Nephron (organoid): Measurements from ENCODE around the gene LYVE1.

Source experiments
- H3K27ac Mint-ChIP-seq, 3 experiments: 2 replicates each; pipeline ENCODE4 v1.8.0; 2020; ENCODE audit warnings: mixed read lengths in 3 of 3, mild to moderate bottlenecking in 2 of 3, moderate library complexity in 1 of 3
- H3K27me3 Mint-ChIP-seq: 2 replicates; pipeline ENCODE4 v1.8.0; 2021; ENCODE audit warnings: low read depth, mild to moderate bottlenecking, moderate library complexity, mixed read lengths
- H3K36me3 Mint-ChIP-seq: 2 replicates; pipeline ENCODE4 v1.8.0; 2020; ENCODE audit warnings: low read depth, mixed read lengths
- H3K4me1 Mint-ChIP-seq: 2 replicates; pipeline ENCODE4 v1.8.0; 2020; ENCODE audit warnings: mixed read lengths
- H3K4me3 Mint-ChIP-seq, 3 experiments: 2 replicates each; pipeline ENCODE4 v1.8.0; 2020; ENCODE audit warnings: mild to moderate bottlenecking in 3 of 3, mixed read lengths in 3 of 3, moderate library complexity in 2 of 3
- H3K9me3 Mint-ChIP-seq: 2 replicates; pipeline ENCODE4 v1.8.0; 2020; ENCODE audit warnings: mixed read lengths
- TF ChIP-seq, protein P1 (sequence below), 3 experiments: fragments of 200-600 bp; sonication (generic); IDR thresholded peaks; one replicate each; pipeline ENCODE4 v1.5.0; 2021; ENCODE audit warnings: antibody characterized with exemption in 3 of 3; ENCODE audit not compliant: unreplicated experiment in 3 of 3

Gene LYVE1

GRCh38 chr11:10603721-10604297 lies 35.3 kb upstream of the LYVE1 start:
- Mint-ChIP-seq H3K27me3 (no peaks in the 10 kb centered on the region), H3K4me1 (peaks cover 54% of the 10 kb centered on the region), H3K4me3 (no peak overlapping the region), H3K9me3 (no peaks in the 10 kb centered on the region), H3K27ac (no peak overlapping the region), H3K36me3 (peaks cover 16% of the 10 kb centered on the region)
- TF ChIP-seq, protein P1, sequence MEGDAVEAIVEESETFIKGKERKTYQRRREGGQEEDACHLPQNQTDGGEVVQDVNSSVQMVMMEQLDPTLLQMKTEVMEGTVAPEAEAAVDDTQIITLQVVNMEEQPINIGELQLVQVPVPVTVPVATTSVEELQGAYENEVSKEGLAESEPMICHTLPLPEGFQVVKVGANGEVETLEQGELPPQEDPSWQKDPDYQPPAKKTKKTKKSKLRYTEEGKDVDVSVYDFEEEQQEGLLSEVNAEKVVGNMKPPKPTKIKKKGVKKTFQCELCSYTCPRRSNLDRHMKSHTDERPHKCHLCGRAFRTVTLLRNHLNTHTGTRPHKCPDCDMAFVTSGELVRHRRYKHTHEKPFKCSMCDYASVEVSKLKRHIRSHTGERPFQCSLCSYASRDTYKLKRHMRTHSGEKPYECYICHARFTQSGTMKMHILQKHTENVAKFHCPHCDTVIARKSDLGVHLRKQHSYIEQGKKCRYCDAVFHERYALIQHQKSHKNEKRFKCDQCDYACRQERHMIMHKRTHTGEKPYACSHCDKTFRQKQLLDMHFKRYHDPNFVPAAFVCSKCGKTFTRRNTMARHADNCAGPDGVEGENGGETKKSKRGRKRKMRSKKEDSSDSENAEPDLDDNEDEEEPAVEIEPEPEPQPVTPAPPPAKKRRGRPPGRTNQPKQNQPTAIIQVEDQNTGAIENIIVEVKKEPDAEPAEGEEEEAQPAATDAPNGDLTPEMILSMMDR (IDR thresholded peaks at IDR 0.05; ENCODE audit: unreplicated experiment in 3 of 3): no peak

DNA sequence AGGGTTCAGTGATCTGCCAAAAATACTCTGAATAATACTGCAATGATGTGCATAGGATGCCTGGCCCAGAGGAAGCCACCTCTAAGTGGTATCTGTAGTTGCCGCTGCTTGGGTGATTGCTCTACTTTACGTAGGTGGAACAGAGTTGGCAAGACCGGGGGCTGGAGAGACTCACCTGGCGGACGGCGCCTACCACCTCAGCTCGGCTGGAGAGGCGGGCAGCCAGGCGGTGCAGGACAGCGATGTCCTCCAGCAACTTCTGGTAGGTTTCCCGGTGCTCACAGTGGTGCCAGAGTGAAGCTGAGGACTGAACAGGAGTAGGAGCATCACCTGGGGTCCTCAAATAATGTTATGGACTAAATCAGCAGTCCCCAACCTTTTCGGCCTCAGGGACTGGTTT lies 34.5 kb upstream of the LYVE1 start:
- no peaks in the 10 kb centered on the region for H3K9me3 Mint-ChIP-seq
- peaks cover 54% of the 10 kb centered on the region for H3K4me1 Mint-ChIP-seq
- H3K27me3 Mint-ChIP-seq: no peaks in the 10 kb centered on the region
- H3K27ac Mint-ChIP-seq: no peak overlapping the region
- peaks cover 19% of the 10 kb centered on the region for H3K36me3 Mint-ChIP-seq
- no peak overlapping the region for H3K4me3 Mint-ChIP-seq
- TF ChIP-seq, protein P1 (IDR thresholded peaks at IDR 0.05; ENCODE audit: unreplicated experiment in 3 of 3): no peak

GRCh38 chr11:10602366-10602765 lies 33.9 kb upstream of the LYVE1 start:
- H3K4me3 Mint-ChIP-seq: no peak overlapping the region
- H3K36me3 Mint-ChIP-seq: peaks cover 22% of the 10 kb centered on the region
- H3K9me3 Mint-ChIP-seq: no peaks in the 10 kb centered on the region
- TF ChIP-seq, protein P1 (IDR thresholded peaks at IDR 0.05; ENCODE audit: unreplicated experiment in 3 of 3): no peak
- H3K4me1 Mint-ChIP-seq: peaks cover 54% of the 10 kb centered on the region
- no peaks in the 10 kb centered on the region for H3K27me3 Mint-ChIP-seq
- no peak overlapping the region for H3K27ac Mint-ChIP-seq

DNA sequence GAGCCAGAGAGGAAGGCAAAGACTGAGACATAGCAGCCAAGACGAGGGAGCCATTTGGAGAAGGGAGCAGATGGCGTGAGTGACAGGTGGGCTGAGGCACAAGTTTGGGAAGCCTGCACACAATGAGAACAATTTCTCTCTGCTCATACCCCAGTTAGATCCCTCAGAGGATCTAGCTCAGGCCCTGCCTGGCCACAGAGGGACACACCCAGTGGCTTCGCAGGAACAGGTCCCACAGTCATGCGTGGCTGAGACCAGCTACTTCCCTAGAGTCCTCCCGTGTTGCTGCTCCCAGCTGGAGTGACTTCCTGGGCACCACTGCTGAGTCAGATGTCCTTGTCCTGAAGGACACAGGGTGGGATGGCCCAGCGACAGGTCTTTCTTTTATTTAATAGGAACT lies 33.4 kb upstream of the LYVE1 start:
- Mint-ChIP-seq H3K27me3 (no peaks in the 10 kb centered on the region), H3K27ac (peak overlapping the region in 2 of 3 experiments; percentile 10 to 36), H3K4me1 (peaks cover 52% of the 10 kb centered on the region), H3K9me3 (no peaks in the 10 kb centered on the region), H3K36me3 (peaks cover 22% of the 10 kb centered on the region), H3K4me3 (no peak overlapping the region)
- TF ChIP-seq, protein P1 (IDR thresholded peaks at IDR 0.05; ENCODE audit: unreplicated experiment in 3 of 3): no peak

DNA sequence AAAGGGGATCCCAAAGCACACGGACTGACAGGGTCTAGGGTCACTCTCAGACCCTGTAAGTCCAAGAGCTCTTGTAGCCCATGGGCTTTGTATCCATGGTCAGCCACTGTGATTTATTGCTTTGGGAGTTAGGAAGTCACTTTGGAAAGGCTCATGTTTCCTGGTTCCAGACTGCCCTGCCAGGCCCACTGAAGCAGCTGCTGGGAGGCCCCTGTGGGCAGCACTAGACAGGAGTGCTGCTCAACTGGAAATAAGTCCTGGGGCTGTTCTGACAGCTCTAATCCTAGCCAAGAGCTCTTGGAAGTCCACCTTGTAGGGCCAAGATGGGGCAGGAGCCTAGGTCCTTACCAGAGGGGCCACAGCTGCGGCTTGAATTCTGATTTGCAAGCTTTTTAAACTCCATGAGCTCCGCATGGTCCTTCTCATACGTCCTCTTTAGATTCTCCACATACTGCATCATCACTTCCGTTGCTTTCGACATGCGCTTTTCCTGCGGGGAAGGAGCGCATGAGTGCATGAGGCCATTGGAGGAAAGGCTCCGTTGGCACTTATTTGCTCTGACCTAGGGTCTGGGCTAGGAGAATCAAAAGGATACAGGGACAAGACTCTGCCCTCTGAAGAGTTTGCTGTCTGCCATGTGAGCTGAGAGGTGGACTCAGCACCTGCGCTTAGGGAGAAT lies 32.2 kb upstream of the LYVE1 start:
- H3K4me1 Mint-ChIP-seq: peaks cover 41% of the 10 kb centered on the region

More for the DNA sequence above, 32.2 kb upstream of the LYVE1 start:
- TF ChIP-seq, protein P1 (IDR thresholded peaks at IDR 0.05; ENCODE audit: unreplicated experiment in 3 of 3): no peak
- no peaks in the 10 kb centered on the region for H3K27me3 Mint-ChIP-seq
- no peak overlapping the region for H3K4me3 Mint-ChIP-seq
- peaks cover 3% of the 10 kb centered on the region for H3K9me3 Mint-ChIP-seq
- peaks cover 22% of the 10 kb centered on the region for H3K36me3 Mint-ChIP-seq
- H3K27ac Mint-ChIP-seq: peak overlapping the region in 2 of 3 experiments; percentile 10 to 22
